NCI-H146 treated with DMSO at 0.1 percent for 48 hours (cell line): Measurements from ENCODE around the gene GGT6.
"Not testable (repeated sequence)": the region's sequence is repeated elsewhere in the genome, so short reads cannot be mapped to it uniquely, and the experiment has no call there.

Source experiments
- DNase-seq: peaks from one replicate; lab custom pipeline; 2025; ENCODE audit not compliant: unreplicated experiment; lab: John Stamatoyannopoulos, UW

GGT6 gene

GRCh38 chr17:4560421-4560820 is at the start of gene GGT6:
Gene GGT6, minus strand, starts transcription at chr17:4560577. Its CDS starts 56 bp downstream, at chr17:4560521.
- DNase-seq = no peak

DNA sequence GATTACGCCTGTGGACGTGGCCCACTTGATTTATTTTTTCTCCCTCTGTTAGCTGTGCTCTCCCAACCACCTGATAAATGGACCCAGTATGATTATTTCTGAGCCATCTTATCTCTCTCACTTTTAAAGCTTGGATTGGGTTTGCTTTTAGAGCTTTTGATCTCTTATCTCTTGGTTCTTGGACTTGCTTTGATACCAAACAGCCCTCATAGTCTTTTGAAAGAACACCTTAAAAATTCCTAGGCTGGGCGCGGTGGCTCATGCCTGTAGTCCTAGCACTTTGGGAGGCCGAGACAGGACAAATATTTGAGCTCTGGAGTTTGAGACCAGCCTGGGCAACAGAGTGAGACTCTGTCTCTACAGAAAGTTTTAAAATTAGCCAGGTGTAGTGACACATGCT is 49.8 kb upstream of the GGT6 start:
- DNase-seq = no peak

- no peak for DNase-seq
These were observed 49.4 kb upstream of the GGT6 start for GRCh38 chr17:4609761-4610160.

- no peak for DNase-seq
These were observed 47.4 kb upstream of the GGT6 start for GRCh38 chr17:4607773-4608187.

GRCh38 chr17:4607261-4607741 is 46.9 kb upstream of the GGT6 start:
- DNase-seq = no peak

GRCh38 chr17:4605826-4606225 is 45.4 kb upstream of the GGT6 start:
- no peak for DNase-seq

DNA sequence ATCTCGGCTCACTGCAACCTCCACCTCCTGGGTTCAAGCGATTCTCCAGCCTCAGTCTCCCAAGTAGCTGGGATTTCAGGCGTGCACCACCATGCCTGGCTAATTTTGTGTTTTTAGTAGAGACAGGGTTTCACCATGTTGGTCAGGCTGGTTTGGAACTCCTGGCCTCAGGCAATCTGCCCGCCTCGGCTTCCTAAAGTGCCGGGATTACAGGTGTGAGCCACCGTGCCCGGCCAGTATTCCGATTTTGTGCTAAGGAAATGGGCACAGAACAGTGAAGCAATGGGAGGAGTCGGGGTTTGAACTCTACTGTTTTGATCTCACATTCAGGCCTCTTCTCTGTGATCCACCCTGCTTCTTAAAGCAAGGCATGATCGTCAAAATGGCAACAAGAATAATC is 44.4 kb upstream of the GGT6 start:
- not testable (repeated sequence) for DNase-seq

DNA sequence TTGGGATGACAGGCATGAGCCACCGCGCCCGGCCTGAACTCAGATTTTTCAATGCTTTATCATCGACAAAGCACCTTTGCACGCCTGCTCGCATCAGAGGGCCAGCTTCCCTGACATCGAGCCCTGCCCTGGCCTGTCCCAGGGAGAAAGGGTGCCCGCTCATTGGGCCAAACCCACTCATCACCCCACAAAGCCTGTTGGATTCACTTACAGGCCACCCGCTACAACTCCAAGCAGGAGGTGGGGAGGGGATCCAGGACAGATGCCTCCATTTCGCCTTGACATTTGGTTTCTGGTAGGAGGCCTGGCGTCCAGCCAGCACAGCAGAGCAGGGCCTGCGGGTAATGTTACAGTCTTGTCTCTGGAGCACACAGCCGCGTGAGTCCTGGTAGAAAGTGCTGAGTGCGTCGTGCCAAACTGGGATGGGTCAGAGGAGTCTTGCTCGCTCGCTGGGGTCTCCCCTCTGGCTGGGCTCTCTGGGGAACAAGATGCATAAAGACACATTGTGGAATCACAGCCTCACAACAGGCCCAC is 43.8 kb upstream of the GGT6 start:
- no peak for DNase-seq

- no peak for DNase-seq
These were observed 41.7 kb upstream of the GGT6 start for GRCh38 chr17:4602041-4602440.

DNA sequence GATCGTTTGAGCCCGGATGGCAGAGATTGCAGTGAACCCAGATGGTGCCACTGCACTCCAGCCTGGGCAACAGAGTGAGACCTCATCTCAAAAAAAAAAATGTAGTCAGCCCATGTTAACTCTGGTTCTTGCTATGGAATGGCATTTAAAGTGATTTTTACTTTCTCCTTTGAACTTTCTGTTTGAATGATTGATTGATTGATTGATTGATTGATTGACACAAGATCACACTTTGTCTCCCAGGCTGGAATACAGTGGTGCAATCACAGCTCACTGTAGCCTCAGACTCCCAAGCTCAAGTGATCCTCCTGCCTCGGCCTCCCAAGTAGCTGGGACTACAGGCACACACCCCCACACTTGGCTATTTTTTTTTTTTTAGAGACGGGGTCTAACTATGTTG is 40.9 kb upstream of the GGT6 start:
- no peak for DNase-seq

GRCh38 chr17:4600563-4600962 is 40.2 kb upstream of the GGT6 start:
- peak; percentile 23 for DNase-seq

- DNase-seq = peak; percentile 70
These were observed 39.3 kb upstream of the GGT6 start for GRCh38 chr17:4599505-4600281.

- no peak for DNase-seq
These were observed 38.6 kb upstream of the GGT6 start for GRCh38 chr17:4598776-4599504.

DNA sequence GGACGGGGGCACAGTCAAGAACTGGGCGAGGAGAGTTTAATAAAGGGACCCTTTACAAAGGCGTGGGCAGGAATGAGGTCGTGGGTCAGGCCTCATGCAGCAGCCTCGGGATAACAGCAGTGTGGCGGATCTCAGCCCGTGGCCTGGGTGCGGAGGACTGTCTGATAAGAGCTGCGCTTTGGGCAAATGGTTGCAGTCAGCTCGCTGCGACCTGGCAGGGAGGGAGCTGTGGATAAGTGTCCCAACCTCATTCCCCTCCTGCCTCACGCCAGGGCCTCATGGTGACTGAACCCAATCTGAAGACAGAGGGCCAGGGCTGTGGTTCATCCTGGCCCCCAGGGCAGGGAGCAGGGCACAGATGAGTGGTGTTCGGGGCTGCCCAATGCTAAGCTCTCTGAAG is 37.6 kb upstream of the GGT6 start:
- no peak for DNase-seq

- no peak for DNase-seq
These were observed 36.4 kb upstream of the GGT6 start for GRCh38 chr17:4596636-4597380.

DNA sequence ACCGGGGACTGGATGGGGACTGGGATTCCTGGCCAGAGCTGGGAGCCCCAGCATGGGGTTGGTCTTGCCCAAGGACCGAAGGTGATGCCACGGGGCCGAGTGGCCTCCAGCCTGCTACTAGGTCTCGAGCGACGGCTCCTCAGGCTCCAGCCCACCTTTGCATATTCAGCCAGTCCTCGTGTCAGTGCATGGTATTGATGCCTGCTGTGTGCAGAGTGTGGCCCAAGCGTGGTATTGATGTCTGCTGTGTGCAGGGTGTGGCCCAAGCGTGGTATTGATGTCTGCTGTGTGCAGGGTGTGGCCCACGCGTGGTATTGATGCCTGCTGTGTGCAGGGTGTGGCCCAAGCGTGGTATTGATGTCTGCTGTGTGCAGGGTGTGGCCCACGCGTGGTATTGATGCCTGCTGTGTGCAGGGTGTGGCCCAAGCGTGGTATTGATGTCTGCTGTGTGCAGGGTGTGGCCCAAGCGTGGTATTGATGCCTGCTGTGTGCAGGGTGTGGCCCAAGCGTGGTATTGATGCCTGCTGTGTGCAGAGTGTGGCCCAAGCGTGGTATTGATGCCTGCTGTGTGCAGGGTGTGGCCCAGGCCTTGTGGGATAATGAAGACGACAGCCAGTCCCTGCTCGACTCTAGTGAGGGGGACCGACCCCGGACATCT is 35.4 kb upstream of the GGT6 start:
- DNase-seq = not testable (repeated sequence)

DNA sequence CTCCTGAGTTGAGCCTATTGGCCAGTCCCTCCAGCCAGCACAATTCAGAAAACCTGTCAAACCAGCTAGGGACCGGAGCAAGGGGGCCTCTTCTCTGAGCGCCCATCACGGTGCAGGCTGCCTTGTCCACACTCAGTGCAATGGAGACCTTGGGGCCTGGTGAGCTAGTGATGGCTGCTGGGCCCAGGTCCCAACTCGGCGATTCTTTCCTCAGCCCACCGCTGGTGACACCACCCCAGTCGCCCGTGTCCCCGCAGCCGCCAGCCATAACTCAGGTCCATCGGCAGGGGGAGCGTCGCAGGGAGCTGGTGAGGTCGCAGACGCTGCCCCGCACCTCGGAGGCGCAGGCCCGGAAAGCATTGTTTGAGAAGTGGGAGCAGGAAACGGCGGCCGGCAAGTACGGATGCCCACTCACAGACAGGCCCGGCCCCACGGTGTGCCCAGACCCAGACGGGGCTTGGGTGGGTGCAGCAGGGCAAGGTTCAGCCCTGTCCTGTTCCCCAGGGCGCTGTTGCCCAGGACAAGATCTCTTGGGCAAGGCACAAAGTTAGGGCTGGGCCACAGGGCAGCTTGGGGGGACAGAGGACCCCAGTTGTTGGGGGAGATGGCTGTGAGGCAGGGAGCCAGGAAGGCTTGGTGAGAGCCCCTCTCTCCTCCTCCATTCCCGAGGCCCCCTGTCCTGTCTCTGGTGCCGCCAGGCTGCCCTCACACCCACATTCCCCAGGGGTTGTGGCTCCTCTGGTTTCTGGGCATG is 34.7 kb upstream of the GGT6 start:
- no peak for DNase-seq

GRCh38 chr17:4594406-4594805 is 34.0 kb upstream of the GGT6 start:
- DNase-seq = no peak

GRCh38 chr17:4593021-4593421 is 32.6 kb upstream of the GGT6 start:
- no peak for DNase-seq
